Chondrocyte (in vitro differentiated cells): ENCODE data around the gene SLC27A5. TPM values are rescaled to one million over a fixed set of nuclear protein-coding genes. Genes with fewer than 3 reads are reported as not detected.

Source experiments
- DNase-seq: peaks from one replicate; pipeline ENCODE4 v3.0.0; 2021; ENCODE audit warnings: mixed read lengths, low spot score
- H3K27ac Mint-ChIP-seq: one replicate; pipeline ENCODE4 v1.8.0; 2021; ENCODE audit warnings: mild to moderate bottlenecking, moderate library complexity, mixed read lengths; ENCODE audit not compliant: unreplicated experiment
- H3K27me3 Mint-ChIP-seq: 2 replicates; pipeline ENCODE4 v1.8.0; 2021; ENCODE audit warnings: low read depth, mixed read lengths
- H3K36me3 Mint-ChIP-seq: 2 replicates; pipeline ENCODE4 v1.8.0; 2021; ENCODE audit warnings: low read depth, mixed read lengths
- H3K4me1 Mint-ChIP-seq: 2 replicates; pipeline ENCODE4 v1.8.0; 2021; ENCODE audit warnings: low read depth, mild to moderate bottlenecking, mixed read lengths
- H3K4me3 Mint-ChIP-seq: one replicate; pipeline ENCODE4 v1.8.0; 2021; ENCODE audit warnings: mild to moderate bottlenecking, moderate library complexity, mixed read lengths; ENCODE audit not compliant: unreplicated experiment
- H3K9me3 Mint-ChIP-seq: 2 replicates; pipeline ENCODE4 v1.8.0; 2021; ENCODE audit warnings: low read depth, mixed read lengths
- CTCF ChIP-seq: fragments of 200-600 bp; sonication (generic); IDR thresholded peaks from 2 replicates; pipeline ENCODE4 v1.5.0; 2021; ENCODE audit warnings: antibody characterized with exemption, mild to moderate bottlenecking, moderate library complexity
- total RNA-seq: library from RNA; stranded (reverse); gene quantifications from 3 replicates; pipeline ENCODE4 v1.2.1, GENCODE V29; 2021

Gene SLC27A5
- total RNA-seq, 1 donor from 2014 or later, result 4.7 TPM

- no peak for TF ChIP-seq CTCF
- Mint-ChIP-seq H3K4me3 (no peak overlapping the region), H3K36me3 (peaks cover 40% of the 10 kb centered on the region), H3K9me3 (no peaks in the 10 kb centered on the region), H3K27ac (peak overlapping the region; percentile 29), H3K27me3 (no peaks in the 10 kb centered on the region), H3K4me1 (peaks cover 34% of the 10 kb centered on the region)
- DNase-seq, result no peak
Observed at GRCh38 chr19:58551577-58552471, 40.0 kb upstream of the SLC27A5 start.

GRCh38 chr19:58551123-58551497 is 39.3 kb upstream of the SLC27A5 start:
- no peak for TF ChIP-seq CTCF
- H3K27ac Mint-ChIP-seq, result no peak overlapping the region
- peaks cover 39% of the 10 kb centered on the region for H3K36me3 Mint-ChIP-seq
- H3K4me3 Mint-ChIP-seq, result no peak overlapping the region
- no peaks in the 10 kb centered on the region for H3K27me3 Mint-ChIP-seq
- H3K9me3 Mint-ChIP-seq, result no peaks in the 10 kb centered on the region
- no peak for DNase-seq
- peaks cover 34% of the 10 kb centered on the region for H3K4me1 Mint-ChIP-seq

GRCh38 chr19:58550362-58551122 is 38.8 kb upstream of the SLC27A5 start:
- Mint-ChIP-seq H3K36me3 (peaks cover 40% of the 10 kb centered on the region), H3K4me1 (peaks cover 38% of the 10 kb centered on the region), H3K9me3 (no peaks in the 10 kb centered on the region), H3K27me3 (no peaks in the 10 kb centered on the region), H3K4me3 (no peak overlapping the region), H3K27ac (no peak overlapping the region)
- DNase-seq, result peak; percentile 86
- no peak for TF ChIP-seq CTCF

GRCh38 chr19:58549664-58550361 is 38.0 kb upstream of the SLC27A5 start:
- H3K9me3 Mint-ChIP-seq, result no peaks in the 10 kb centered on the region
- no peak for TF ChIP-seq CTCF
- H3K27me3 Mint-ChIP-seq, result no peaks in the 10 kb centered on the region
- H3K36me3 Mint-ChIP-seq, result peaks cover 36% of the 10 kb centered on the region
- H3K4me1 Mint-ChIP-seq, result peaks cover 32% of the 10 kb centered on the region
- H3K27ac Mint-ChIP-seq, result no peak overlapping the region
- H3K4me3 Mint-ChIP-seq, result no peak overlapping the region
- peak; percentile 65 for DNase-seq
